Measurements from ENCODE around the gene NBPF3.

- TF ChIP-seq CTCF (IDR thresholded peaks at IDR 0.05; ENCODE audit: low read length) (no peak), EZH2 (optimal IDR thresholded peaks at IDR 0.05; ENCODE audit: low read depth, low read length) (no peak)
Observed at GRCh38 chr1:21451981-21452411, 12.1 kb downstream of the NBPF3 start.
